ENCODE measurements around the gene PPP3R1.

The PPP3R1 gene

GRCh38 chr2:68163641-68164040, 88.7 kb downstream of the PPP3R1 start:
- Mint-ChIP-seq H3K4me3 (no peak overlapping the region), H3K4me1 (peaks cover 17% of the 10 kb centered on the region), H3K27me3 (ENCODE audit: low read depth, poor library complexity) (no peaks in the 10 kb centered on the region), H3K36me3 (ENCODE audit: low read depth) (peaks cover 74% of the 10 kb centered on the region), H3K9me3 (no peaks in the 10 kb centered on the region), H3K27ac (no peak overlapping the region)
- DNase-seq, result no peak
- no peak for TF ChIP-seq CTCF (IDR thresholded peaks at IDR 0.05)

- no peak for DNase-seq
- no peak for TF ChIP-seq CTCF (IDR thresholded peaks at IDR 0.05)
- Mint-ChIP-seq H3K36me3 (ENCODE audit: low read depth) (peaks cover 33% of the 10 kb centered on the region), H3K9me3 (no peaks in the 10 kb centered on the region), H3K4me3 (peak overlapping the region; percentile 94), H3K27me3 (ENCODE audit: low read depth, poor library complexity) (peaks cover 3% of the 10 kb centered on the region), H3K27ac (peak overlapping the region; percentile 100), H3K4me1 (peaks cover 43% of the 10 kb centered on the region)
Measured at GRCh38 chr2:68158134-68158447, 94.2 kb downstream of the PPP3R1 start.

- H3K4me3 Mint-ChIP-seq, result peak within 1 kb of the TSS; percentile 94
- H3K27ac Mint-ChIP-seq, result peak within 1 kb of the TSS; percentile 100
- no peak for TF ChIP-seq CTCF (IDR thresholded peaks at IDR 0.05)
- H3K9me3 Mint-ChIP-seq, result no peaks in the 10 kb centered on the region
- H3K36me3 Mint-ChIP-seq (ENCODE audit: low read depth), result peaks cover 27% of the 10 kb centered on the region
- H3K27me3 Mint-ChIP-seq (ENCODE audit: low read depth, poor library complexity), result peaks cover 3% of the 10 kb centered on the region
- DNase-seq, result peak; percentile 97
- H3K4me1 Mint-ChIP-seq, result peaks cover 43% of the 10 kb centered on the region
Measured at GRCh38 chr2:68157402-68158133, 94.8 kb downstream of the PPP3R1 start, which contains the start of gene PNO1. Gene PNO1 (plus strand): TSS chr2:68157888. CDS start chr2:68157935, 47 bp downstream.

- no peak for TF ChIP-seq CTCF (IDR thresholded peaks at IDR 0.05)
- H3K4me3 Mint-ChIP-seq, result peak overlapping the region; percentile 94
- H3K9me3 Mint-ChIP-seq, result no peaks in the 10 kb centered on the region
- H3K27ac Mint-ChIP-seq, result peak overlapping the region; percentile 100
- H3K27me3 Mint-ChIP-seq (ENCODE audit: low read depth, poor library complexity), result peaks cover 3% of the 10 kb centered on the region
- H3K4me1 Mint-ChIP-seq, result peaks cover 43% of the 10 kb centered on the region
- DNase-seq, result peak; percentile 52
- H3K36me3 Mint-ChIP-seq (ENCODE audit: low read depth), result peaks cover 22% of the 10 kb centered on the region
Measured at GRCh38 chr2:68157002-68157401, 95.3 kb downstream of the PPP3R1 start.

GRCh38 chr2:68156419-68156818, 95.9 kb downstream of the PPP3R1 start:
- no peak for DNase-seq
- Mint-ChIP-seq H3K4me1 (peaks cover 43% of the 10 kb centered on the region), H3K4me3 (peak overlapping the region; percentile 94), H3K9me3 (no peaks in the 10 kb centered on the region), H3K27ac (no peak overlapping the region), H3K36me3 (ENCODE audit: low read depth) (peaks cover 19% of the 10 kb centered on the region), H3K27me3 (ENCODE audit: low read depth, poor library complexity) (peaks cover 3% of the 10 kb centered on the region)
- TF ChIP-seq CTCF (IDR thresholded peaks at IDR 0.05), result no peak

- peak overlapping the region; percentile 94 for H3K4me3 Mint-ChIP-seq
Measured at GRCh38 chr2:68155618-68156017, 96.7 kb downstream of the PPP3R1 start.

More at GRCh38 chr2:68155618-68156017, 96.7 kb downstream of the PPP3R1 start:
- TF ChIP-seq CTCF (IDR thresholded peaks at IDR 0.05), result no peak
- DNase-seq, result no peak
- no peaks in the 10 kb centered on the region for H3K9me3 Mint-ChIP-seq
- peaks cover 43% of the 10 kb centered on the region for H3K4me1 Mint-ChIP-seq
- peaks cover 11% of the 10 kb centered on the region for H3K36me3 Mint-ChIP-seq (ENCODE audit: low read depth)
- no peak overlapping the region for H3K27ac Mint-ChIP-seq
- peaks cover 3% of the 10 kb centered on the region for H3K27me3 Mint-ChIP-seq (ENCODE audit: low read depth, poor library complexity)

Data from nephron progenitor cell (in vitro differentiated cells).